GM19324 (cell line): ENCODE results near the gene CHI3L1.
"Not testable (repeated sequence)": the region's sequence is repeated elsewhere in the genome, so short reads cannot be mapped to it uniquely, and the experiment has no call there.

ENCODE experiments used
- ATAC-seq: cut with Tn5 transposase; IDR thresholded peaks from one replicate; pipeline ENCODE4 v1.9.1; 2021; ENCODE audit warnings: mild to moderate bottlenecking, moderate library complexity; ENCODE audit not compliant: unreplicated experiment, low FRiP score

The CHI3L1 gene

GRCh38 chr1:203186446-203187303 lies at the start of gene CHI3L1:
Gene CHI3L1 (minus strand): TSS chr1:203186704. CDS start chr1:203186623, 81 bp downstream.
- ATAC-seq, result no peak

- not testable (repeated sequence) for ATAC-seq
Measured at GRCh38 chr1:203234901-203235300, 48.4 kb upstream of the CHI3L1 start.

- ATAC-seq, result no peak
Measured at GRCh38 chr1:203229471-203230135, 43.1 kb upstream of the CHI3L1 start, which contains the start of gene CHIT1. Gene CHIT1 (minus strand): TSS chr1:203229673. CDS start chr1:203229636, 37 bp downstream.

GRCh38 chr1:203228670-203229069 lies 42.2 kb upstream of the CHI3L1 start:
- no peak for ATAC-seq

- no peak for ATAC-seq
Measured at GRCh38 chr1:203227371-203228083, 41.0 kb upstream of the CHI3L1 start.

- ATAC-seq, result no peak
Measured at GRCh38 chr1:203225071-203225470, 38.6 kb upstream of the CHI3L1 start.

GRCh38 chr1:203223012-203223775 lies 36.7 kb upstream of the CHI3L1 start:
- ATAC-seq, result no peak

GRCh38 chr1:203219934-203220333 lies 33.4 kb upstream of the CHI3L1 start:
- ATAC-seq, result no peak

- no peak for ATAC-seq
Measured at GRCh38 chr1:203219171-203219570, 32.7 kb upstream of the CHI3L1 start.

- ATAC-seq, result no peak
Measured at GRCh38 chr1:203217668-203218067, 31.2 kb upstream of the CHI3L1 start.

GRCh38 chr1:203217139-203217655 lies 30.7 kb upstream of the CHI3L1 start:
- ATAC-seq, result no peak

GRCh38 chr1:203216274-203217138 lies 30.0 kb upstream of the CHI3L1 start:
- ATAC-seq, result no peak

GRCh38 chr1:203215573-203215972 lies 29.1 kb upstream of the CHI3L1 start:
- ATAC-seq, result no peak

- ATAC-seq, result no peak
Measured at GRCh38 chr1:203214871-203215270, 28.4 kb upstream of the CHI3L1 start.

GRCh38 chr1:203213126-203213525 lies 26.6 kb upstream of the CHI3L1 start:
- ATAC-seq, result no peak

- ATAC-seq, result no peak
Measured at GRCh38 chr1:203211812-203212211, 25.3 kb upstream of the CHI3L1 start.

- ATAC-seq, result no peak
Measured at GRCh38 chr1:203210988-203211387, 24.5 kb upstream of the CHI3L1 start.

- no peak for ATAC-seq
Measured at GRCh38 chr1:203210350-203210749, 23.8 kb upstream of the CHI3L1 start.

- ATAC-seq, result no peak
Measured at GRCh38 chr1:203208181-203208580, 21.7 kb upstream of the CHI3L1 start.
